Fibroblast of skin of right biceps (primary cell): ENCODE measurements around the gene ADCK2.
"Not testable (repeated sequence)": the region's sequence is repeated elsewhere in the genome, so short reads cannot be mapped to it uniquely, and the experiment has no call there.

Source experiments
- DNase-seq: peaks from one replicate; pipeline ENCODE4 v3.0.0-alpha.2; 2013

The ADCK2 gene

DNA sequence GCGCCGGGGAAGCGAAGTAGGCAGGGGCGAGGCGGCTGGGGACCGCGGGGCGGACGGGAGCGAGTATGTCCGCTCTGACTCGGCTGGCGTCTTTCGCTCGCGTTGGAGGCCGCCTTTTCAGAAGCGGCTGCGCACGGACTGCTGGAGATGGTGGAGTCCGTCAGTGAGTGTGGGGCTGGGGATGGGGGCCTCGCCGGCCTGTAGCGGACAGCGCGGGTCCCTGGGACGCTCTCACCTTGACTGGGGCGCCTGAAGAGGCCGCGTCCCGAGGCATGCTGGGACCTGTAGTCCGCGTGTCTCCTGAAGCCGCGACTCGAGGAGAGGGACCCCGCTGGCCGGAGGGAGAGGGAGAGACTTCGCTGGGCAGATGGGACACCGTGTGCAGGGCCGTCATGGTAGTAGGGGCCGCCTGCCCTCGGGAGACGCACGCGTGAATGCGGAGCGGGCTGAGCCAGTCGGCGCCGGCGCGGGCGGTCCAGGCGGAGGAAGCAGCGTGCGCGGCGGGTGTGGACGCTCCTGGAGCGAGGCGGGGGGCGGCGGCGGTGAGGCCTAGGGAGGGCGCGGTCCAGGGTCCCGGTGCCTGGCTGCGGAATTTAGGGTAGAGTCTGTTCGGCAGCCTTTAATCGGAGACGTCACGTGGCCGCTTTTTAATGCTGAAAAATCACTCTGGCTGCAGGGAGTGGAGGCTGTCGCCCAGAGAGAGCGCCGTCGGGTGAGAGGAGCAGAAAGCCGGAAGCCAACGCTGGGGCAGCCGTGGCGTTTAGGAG, 24.1 kb downstream of the ADCK2 start, which contains the start of gene NDUFB2:
Gene NDUFB2, plus strand, starts transcription at position 29 of the 767 bp plus-strand sequence. Its CDS starts 37 bp downstream, at position 66.
- DNase-seq, result peak; percentile 81

DNA sequence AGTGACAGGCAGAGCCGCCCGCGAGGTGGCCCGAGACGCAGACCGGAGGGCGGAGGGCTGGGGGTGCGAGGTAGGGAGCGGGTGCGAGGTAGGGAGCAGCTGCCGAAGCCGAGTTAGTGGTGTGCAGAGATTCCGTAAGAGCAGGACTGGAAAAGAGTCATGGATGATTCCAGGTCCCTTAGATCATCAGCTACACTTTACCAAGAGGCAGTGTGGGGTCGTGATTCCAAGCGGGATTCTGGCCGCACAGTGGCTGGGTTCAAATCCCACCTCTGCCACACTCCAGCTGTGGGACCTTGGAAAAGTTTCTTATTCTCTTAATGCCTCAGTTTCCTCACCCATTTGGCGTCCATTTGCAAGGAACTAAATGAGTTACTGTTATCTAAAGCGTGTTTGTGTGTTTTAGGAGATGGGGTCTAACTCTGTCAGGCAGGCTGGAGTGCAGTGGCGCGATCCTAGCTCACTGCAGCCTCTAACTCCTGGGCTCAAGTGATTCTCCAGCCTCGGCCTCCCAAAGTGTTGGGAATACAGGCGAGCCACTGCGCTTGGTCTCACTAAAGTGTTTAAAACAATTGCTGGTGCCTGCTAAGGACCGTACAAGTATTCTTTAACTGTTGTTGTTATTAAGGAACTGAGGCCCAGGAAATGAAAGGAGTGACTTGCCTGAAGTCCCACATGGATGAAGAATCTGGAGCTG, 24.9 kb downstream of the ADCK2 start:
- DNase-seq, result no peak

DNA sequence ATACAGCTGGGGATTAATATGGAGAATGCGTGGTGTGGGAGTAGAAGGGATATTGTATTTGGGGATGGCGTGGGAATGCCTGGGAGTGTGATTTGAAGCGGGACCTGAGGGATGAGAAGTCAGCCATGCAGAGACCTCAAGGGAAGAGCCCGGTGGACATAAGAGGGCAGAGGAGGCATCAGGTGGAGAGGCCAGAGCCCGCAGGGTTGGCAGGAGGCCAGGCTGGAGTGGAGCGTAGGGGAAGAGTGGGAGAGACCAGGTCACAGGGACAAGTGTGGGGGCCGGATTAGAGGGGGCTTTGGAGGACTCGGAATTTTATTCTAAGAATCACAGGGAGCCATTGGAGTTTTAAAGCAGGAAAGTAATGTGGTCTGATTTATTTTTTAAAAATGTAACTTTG, 25.7 kb downstream of the ADCK2 start:
- DNase-seq, result no peak

DNA sequence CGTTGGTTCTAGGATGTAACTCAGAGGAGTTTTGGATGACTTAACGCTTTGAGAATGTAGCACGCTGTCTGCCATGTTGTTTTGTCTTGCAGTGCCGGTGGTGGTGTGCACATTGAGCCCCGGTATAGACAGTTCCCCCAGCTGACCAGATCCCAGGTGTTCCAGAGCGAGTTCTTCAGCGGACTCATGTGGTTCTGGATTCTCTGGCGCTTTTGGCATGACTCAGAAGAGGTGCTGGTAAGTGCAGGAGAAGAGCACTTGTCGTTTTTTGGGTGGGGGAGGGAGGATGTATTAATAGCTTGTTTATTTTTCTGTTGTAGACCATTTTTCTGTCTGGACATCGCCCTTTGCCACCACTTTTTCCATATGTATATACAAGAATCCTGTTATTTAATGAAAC, 30.0 kb downstream of the ADCK2 start:
- DNase-seq, result no peak

DNA sequence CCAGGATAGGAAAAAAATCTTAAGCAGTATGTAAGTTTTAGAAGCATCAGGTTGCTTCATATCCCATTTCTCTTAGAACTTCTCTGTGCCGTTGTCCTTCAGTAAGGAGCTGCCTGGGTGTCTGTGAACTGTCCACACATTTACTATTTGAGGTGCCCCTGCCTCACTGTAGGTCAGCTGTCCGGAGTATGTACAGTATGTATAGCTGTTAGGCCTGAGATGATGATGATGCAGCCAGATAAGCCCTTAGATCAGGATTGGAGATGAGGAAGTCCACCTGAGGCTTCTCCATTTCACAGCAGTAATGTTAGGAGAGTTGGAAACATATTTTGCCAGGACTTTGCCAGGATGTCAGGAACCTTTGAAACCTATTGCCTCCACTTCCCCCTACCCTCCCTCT, 31.5 kb downstream of the ADCK2 start:
- no peak for DNase-seq

DNA sequence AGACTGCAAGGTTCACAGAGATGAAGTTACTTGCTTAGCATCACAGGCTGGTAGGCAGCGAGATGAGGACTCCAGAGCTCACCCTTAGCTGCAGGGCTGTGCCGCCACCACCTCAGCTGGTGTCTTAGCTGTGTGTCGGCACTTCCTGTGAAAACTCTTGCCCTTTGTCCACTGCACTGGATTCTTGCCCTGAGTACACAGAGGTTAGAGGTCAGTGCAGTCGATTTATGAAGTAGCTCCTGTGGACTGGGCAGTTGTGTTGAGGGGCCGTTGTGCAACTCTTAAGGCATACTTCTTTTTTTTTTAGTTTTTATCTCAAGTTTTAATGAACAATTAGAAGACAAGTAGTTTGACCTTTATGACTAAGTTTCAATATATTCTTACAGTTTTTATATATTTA, 34.4 kb downstream of the ADCK2 start:
- no peak for DNase-seq

DNA sequence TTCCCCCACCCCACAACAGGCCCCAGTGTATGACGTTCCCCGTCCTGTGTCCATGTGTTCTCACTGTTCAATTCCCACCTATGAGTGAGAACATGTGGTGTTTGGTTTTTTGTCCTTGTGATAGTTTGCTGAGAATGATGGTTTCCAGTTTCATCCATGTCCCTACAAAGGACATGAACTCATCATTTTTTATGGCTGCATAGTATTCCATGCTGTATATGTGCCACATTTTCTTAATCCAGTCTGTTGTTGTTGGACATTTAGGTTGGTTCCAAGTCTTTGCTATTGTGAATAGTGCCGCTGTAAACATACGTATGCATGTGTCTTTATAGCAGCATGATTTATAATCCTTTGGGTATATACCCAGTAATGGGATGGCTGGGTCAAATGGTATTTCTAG, 36.0 kb downstream of the ADCK2 start:
- not testable (repeated sequence) for DNase-seq

DNA sequence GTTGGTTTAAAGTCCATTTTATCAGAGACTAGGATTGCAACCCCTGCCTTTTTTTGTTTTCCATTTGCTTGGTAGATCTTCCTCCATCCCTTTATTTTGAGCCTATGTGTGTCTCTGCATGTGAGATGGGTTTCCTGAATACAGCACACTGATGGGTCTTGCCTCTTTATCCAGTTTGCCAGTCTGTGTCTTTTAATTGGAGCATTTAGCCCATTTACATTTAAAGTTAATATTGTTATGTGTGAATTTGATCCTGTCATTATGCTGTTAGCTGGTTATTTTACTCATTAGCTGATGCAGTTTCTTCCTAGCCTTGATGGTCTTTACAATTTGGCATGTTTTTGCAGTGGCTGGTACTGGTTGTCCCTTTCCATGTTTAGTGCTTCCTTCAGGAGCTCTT, 39.6 kb downstream of the ADCK2 start:
- DNase-seq, result not testable (repeated sequence)

DNA sequence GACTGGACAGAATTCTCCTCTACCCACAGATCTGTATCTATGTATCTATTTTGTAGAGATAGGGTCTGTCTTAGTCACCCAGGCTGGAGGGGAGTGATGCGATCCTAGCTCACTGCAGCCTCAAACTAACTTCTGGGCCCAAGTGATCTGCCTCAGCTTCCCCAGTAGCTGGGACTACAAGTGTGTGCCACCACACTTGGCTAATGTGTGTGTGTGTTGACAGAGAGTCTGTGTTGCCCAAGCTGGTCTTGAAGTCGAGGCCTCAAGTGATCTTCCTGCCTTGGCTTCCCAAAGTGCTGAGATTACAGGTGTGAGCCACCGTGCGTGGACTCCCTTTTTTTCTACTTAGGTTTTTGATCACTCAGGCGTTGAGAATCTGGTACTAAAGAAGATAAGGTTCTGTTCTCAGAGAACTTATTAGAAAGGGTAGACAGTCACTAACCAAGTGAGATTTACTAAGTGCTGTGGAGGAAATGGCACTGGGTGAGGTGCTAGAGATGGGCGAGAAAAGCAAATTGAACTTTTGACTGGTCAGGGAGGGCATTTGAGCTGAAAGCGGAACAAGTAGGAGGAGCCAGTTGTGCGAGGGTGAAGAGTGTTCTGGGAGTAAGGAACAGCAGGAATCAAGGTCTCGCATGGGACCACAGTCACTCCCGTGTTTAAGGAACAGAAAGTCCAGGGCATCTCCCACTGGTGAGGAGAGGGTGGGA, 41.7 kb downstream of the ADCK2 start:
- DNase-seq, result no peak

DNA sequence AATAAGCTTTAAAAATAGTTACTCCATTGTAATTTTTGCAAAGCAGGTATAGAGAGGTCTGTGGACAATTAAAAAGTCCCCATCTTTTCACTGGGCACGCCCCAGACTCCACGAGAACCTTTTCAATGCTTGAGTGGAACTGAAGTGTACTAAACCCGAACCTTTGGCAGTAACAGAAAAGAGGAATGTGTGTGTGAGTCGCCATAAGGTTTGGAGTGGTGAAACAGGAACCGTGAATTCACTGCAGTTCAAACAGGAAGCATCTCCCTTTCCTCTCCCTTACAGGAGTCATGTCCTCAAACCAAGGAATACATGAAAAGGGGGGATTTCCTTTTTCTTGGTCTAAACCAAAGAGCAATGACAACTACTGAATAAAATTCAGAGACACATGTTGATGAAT, 47.0 kb downstream of the ADCK2 start:
- peak; percentile 37 for DNase-seq

DNA sequence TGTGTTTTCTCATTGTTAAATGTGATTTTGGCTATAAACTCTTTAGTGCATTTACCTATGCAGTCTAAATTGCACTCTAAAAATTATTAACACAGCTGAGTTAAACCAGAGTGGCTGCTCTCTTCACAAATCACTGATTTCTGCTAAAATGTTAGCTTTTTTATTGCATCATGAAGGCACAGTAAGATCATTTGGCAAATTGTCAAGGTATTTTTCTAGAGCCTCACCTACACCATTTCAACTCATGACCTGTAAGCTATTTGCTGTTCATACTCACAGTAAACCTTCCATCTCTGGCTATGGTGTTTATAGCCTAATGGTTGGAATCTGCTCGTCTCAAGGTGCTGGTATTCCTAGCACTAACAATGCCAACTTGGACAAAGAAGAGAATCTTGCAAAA, 49.5 kb downstream of the ADCK2 start:
- DNase-seq, result no peak

DNA sequence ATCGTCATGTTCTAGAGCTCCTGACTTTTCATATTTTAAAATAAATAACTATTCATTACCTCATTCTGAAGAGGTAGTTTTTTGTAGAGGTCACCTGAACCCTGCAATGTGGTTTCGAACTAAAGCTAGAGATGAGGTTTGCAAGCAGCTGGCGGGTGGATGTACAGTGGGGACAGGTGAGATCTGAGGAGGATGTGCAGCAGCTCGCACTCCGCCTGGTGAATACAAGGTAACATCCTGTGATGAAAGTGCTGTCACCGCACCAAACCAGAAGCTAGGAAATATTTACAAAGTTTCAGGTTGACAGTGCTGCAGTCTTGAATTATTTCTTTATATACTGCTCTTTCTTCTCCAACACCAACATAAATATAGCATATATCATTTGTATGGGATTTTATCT, 50.3 kb downstream of the ADCK2 start:
- no peak for DNase-seq

DNA sequence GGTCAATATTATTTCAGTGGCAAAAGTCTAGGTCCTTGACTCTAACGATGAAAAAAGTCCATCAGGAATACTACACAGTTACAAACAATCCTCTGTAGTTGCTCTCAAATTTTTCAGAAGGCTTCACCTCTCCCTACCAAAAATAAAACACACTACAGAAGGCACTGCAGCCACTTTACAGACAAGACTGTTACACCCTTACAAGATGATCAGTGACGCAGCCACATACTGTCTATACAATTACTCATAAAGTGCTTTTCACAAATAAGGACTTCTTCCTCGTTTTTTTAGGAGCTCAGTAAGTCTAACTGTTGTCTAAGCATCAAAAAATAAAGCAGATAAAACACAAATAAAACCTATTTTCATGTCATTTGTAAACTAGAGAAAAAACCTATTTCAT, 50.8 kb downstream of the ADCK2 start:
- no peak for DNase-seq

DNA sequence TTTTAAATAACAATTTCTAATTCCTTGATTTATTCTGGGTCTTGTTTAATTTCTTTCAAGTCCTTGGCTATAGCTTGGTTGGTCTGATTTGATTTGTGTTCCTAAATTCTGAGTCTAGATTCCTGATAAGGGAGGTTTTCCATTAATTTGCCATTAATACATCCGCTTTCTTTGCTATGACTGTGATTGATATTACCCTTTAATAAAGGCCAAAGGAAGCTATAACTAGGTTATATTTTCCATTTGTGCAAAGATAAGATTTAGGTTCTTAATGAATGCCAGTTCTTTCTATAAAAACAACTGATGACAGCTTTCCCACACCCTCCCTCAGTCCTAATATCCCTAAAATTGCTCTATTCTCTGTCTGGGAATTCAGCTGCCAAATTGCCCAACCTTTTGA, 52.0 kb downstream of the ADCK2 start:
- DNase-seq, result no peak

DNA sequence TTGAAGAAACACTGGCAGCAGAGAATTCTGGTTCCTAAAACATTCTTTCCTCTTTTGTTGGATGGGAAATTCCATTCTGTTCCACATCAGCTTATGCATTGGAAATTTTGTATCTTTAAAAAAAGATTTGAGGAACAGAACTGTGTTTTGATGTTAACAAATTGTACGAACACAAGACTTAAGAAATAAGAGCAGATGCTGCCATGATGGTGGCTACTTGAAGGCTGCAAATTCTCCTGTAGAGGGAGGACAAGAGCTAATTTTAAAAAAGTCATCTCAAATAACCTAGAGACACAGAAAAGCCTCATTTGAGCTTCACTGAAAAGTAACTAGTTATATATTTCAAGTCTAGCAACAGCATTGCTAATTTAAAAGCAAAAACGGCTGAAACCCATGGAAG, 53.5 kb downstream of the ADCK2 start:
- peak; percentile 6 for DNase-seq

DNA sequence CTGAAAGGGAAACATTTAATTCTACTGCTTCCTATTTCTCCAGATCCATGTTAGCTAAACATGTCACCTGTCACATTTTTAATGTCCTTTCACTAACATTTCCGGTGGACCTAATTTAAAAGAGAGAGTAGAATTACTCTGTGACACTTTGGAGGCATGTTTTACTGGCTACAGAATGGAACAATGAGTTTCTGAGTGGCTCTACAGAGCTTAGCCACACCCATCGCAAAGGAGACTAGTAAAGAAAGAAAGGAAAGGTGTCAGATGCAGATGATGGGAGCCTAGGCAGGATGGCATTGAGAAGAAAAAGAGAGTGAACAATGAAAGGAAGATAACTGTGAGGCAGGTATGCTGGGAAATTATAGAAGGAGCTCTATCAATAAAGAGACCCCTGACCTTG, 59.7 kb downstream of the ADCK2 start:
- no peak for DNase-seq

DNA sequence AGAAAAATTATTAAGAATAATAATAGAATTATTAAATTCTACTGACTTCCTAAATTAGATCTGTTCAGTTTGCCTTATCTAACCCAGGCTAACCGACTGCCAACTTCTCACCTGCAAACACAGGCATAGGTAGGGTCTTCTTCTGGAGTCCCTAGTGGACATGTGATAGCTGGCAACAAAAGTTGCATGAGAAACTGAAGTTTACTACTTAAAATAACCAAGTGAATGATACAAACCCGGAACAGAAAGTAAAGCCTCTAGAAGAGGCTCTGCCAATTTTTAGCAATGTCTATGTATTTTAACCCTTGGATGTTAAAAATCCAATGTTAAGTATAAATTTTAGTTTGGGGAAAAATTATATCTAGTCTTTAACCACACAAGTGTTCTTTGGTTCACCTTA, 61.4 kb downstream of the ADCK2 start:
- no peak for DNase-seq

DNA sequence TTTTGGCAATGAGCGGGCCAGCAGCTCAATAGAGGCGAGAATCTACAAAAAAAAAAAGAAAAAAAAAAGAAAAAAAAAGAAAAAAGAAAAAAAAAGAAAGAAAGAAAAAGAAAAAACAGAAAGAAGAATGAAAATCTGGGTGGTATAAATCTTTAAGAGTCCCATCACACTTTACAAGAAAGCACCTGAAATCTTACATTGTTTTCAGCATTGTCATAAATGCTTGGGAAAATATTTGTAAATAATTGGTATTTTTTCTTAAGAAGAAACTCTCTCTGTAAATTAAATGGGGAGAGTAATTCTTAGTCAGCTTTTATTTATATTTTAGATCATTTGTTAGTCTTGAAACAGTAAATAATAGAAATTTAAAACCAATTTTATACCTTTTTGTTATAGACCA, 62.0 kb downstream of the ADCK2 start:
- no peak for DNase-seq

DNA sequence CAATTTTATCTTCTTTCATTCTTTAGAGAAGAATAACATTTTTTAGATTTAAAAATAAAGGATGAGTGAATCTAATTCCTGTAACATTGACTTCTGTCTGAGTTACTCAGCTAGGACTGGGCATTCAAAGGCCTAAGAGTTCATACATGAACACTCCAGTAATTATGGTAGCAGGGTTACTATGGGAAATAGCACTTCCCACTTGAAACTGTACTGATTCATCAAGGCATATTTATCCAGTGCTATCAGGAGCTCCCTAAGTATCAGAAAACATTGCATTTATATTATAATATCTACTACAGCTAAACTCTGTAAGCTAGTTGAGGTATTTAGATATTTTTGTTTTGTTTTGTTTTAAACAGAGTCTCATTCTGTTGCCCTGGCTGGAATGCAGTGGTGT, 65.5 kb downstream of the ADCK2 start:
- DNase-seq, result no peak

DNA sequence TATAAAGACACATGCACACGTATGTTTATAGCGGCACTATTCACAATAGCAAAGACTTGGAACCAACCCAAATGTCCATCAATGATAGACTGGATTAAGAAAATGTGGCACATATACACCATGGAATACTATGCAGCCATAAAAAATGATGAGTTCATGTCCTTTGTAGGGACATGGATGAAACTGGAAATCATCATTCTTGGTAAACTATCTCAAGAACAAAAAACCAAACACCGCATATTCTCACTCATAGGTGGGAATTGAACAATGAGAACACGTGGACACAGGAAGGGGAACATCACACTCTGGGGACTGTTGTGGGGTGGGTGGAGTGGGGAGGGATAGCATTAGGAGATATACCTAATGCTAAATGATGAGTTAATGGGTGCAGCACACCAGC, 70.5 kb downstream of the ADCK2 start:
- DNase-seq, result not testable (repeated sequence)

DNA sequence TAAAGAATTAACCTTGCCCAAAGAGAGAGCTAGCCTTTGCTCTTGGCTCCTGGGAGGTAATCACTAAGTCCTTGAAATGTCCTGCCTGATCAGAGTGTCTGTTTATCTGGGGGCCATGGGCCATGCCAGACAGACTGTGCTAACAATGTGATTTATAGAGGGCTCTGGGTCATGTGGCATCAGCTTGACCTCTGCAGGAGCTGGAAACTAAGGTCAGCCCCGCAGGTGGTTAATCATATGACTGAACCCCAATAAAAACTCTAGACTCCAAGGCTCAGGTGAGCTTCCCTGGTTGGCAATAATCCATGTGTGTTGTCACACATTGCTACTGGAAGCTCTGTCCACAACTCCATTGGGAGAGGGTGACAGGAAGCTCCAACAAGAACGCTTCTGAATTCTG, 71.3 kb downstream of the ADCK2 start:
- no peak for DNase-seq
